Fibroblast of villous mesenchyme (primary cell): Measurements from ENCODE around the gene GMDS. TPM values are rescaled to one million over a fixed set of nuclear protein-coding genes. Genes with fewer than 3 reads are reported as not detected.

ENCODE experiments used
- DNase-seq: peaks from one replicate; pipeline ENCODE4 v3.0.0-alpha.2; 2010; ENCODE audit warnings: low read depth
- H3K4me3 ChIP-seq: 2 replicates; pipeline ENCODE4 v1.5.1; 2011; ENCODE audit warnings: low read depth, mild to moderate bottlenecking, low read length
- CTCF ChIP-seq: IDR thresholded peaks from 2 replicates; pipeline ENCODE4 v1.5.1; 2012; ENCODE audit warnings: low read depth, mild to moderate bottlenecking, low read length; ENCODE audit not compliant: insufficient read depth
- total RNA-seq: library from RNA; depleted of rRNA; stranded (reverse); fragments of >200 nt; gene quantifications from 2 replicates; pipeline ENCODE4 v1.2.3, GENCODE V29; 2012

GMDS gene
- total RNA-seq, 1 donor: 6.5 TPM

DNA sequence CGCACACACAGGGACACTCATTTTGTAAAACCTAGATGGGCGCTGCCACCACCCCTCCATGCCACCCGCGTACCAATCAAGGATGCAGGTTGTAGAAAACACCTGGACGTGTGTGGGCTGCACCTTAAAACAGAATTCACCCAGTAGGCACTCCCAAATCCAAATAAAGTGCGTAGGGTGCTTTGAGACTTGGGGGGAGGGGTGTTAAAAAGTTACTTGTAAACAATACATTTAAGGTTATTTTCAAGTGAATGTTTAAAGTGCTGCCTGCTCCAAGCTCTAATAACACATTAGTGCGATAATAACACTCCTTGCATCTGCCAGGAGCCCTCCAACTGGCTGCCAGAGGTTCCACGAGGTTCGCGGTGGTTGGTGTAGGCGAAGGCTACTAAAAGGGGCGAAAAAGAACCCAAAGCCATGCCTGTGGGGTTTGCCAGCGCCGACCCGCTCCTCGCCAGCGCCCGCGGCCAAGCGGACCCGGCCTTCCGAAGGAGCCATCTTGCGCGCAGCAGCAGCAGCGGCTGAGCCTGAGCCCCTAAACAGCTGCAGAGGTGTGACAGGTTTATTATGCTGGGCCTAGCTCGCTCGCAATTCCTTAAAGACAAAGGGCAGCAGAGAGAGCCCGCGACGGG lies 624.2 kb downstream of the GMDS start:
- H3K4me3 ChIP-seq: no peak overlapping the region
- no peak for TF ChIP-seq CTCF
- no peak for DNase-seq

GRCh38 chr6:1620504-1621069 lies 624.8 kb downstream of the GMDS start:
- DNase-seq: no peak
- TF ChIP-seq CTCF: no peak
- H3K4me3 ChIP-seq: no peak overlapping the region

GRCh38 chr6:1619673-1620503 lies 625.5 kb downstream of the GMDS start:
- DNase-seq: no peak
- H3K4me3 ChIP-seq: no peak overlapping the region
- TF ChIP-seq CTCF: no peak

DNA sequence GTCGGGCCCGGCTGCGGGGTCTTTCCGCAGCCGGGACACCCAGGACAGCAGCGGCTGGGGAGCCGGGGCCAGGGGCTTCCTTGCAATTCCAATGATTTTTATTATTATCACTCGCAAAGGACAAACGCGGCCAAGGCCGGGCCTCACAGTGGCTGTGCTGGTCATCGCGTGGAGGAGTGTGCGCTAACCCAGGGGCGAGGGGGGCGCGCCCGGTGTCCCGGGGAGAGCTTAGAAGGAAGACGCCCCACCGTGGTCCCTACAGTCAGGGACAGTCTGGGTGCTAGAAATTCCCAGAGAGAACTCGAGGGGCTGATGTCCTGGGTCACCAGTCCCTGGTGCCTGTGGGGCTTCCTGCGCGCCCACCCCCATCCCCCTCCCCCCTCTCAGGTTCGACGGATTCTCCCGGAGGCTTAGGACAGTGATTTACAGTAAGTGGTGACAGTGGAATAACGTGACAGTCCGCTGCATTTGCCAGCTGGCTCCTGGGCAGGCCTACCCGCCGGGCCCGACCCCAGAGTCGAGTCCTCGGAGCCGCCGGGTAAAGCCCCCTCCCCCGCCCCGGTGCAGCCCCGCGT lies 626.2 kb downstream of the GMDS start:
- TF ChIP-seq CTCF: no peak
- DNase-seq: no peak
- H3K4me3 ChIP-seq: no peak overlapping the region

DNA sequence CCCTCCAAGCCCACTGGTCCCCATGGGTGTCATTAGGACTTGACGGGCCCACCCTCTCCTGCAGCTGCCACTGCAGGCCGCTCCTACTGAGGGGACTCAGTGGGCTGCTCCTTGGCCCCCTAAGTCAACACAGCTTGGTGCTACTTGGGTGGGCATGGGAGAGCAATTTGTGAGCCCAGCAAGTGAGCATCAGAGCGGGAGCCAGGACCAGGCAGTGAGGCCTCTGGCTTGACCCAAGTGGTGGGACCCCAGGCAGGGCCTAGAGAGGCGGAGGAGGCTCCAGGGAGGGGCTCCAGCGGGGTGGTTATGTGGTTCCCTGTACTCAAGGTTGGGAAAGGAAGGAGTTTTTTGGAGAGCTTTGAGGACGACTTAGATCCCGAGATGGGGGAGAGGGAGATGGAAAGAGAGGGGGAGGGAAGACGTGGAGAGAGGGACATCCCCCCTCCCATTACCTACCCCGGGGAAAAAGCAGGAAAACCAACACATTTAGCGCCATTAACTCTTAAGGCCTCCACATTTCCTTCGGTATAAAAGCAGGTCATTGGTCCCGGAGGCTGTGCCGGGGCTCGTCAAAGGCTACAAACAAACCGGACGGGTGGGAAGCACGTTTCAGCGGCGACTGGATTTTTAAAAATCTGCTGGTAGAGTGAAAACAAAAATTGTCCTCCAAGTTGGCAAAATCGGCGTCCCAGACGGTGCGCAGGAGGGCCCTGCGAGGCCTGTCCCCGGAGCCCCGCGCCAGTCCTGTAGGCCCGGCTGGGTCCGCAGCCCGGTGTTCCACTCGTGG lies 626.9 kb downstream of the GMDS start:
- H3K4me3 ChIP-seq: no peak overlapping the region
- TF ChIP-seq CTCF: no peak
- no peak for DNase-seq

DNA sequence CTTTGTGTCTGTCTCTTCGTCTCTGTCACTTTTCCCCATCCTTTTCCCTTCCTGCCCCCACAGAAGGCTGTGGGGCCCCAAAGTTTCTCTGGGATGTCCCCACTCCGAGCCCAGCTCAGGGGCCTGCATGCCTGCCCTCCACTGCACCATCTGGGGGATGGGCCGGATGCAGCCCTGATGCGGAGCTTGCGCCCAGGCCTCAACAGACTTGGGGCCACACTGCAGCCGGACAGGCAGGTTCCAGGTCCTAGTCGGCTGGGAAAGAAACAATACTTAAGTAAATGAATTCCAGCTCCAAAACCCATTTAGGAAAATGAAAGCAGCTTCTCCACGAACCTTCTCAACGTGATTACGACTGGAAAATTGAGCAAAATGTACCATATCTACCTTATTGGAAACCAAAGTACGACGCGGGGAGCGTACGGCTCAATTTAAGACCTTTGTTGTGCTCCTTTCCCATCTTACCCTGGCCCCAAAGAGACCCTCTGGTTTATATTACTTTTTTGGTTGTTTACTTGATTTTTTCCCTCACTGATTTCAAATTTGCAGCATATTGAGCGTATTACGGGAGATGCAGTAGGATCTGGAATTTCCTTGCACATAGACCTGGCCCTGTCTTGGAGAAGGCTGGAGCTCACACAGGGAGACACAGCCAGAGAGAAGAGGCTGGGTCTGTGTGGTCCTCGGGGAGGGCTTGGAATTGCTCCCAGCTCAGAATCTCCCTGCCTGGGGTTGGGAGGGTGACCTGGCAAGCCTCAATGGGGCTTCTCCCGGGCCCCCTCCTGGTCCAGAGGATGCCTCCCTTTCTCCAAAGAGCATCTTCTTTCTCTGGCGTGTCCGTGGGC lies 627.7 kb downstream of the GMDS start:
- TF ChIP-seq CTCF: no peak
- no peak overlapping the region for H3K4me3 ChIP-seq
- no peak for DNase-seq
